Measurements from ENCODE around the gene DNPH1.

DNA sequence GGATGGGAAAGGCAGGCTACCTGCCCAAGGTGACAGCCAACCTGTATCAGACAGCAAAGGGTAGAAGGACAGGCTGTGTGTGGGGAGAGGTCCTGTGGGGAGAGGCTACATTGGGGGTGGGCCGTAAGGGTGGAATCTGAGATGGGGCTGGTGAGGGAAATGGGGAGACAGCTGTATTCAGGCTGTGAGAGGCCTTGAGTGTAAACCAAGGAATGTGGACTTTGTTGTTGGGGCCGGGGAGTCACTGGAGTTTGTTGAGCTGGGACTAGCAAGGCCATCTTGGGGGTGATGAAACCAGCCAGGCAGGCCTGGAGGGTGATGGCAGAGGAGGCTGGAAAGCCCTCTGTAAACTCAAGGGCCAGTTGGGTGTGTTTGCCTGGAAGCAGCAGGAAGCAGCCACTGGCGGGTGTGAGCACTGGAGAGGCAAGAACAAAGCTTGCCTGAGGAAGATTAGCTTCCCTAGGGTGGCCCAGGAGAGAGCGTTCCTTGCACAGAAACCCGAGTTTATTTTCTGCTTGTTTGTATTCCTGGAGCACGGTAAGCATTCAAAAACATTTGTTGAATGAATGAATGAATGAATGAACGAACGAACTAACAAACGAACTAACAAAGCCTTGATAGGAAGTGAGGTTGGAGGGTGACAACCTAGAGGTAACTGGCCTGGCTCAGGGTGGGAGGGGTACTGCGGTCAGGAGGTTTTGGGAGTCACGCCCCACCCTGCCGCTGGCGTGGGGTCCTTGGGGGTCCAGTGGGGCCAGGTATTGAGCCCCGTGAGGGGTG, 32.9 kb upstream of the DNPH1 start:
- TF ChIP-seq, protein P1, sequence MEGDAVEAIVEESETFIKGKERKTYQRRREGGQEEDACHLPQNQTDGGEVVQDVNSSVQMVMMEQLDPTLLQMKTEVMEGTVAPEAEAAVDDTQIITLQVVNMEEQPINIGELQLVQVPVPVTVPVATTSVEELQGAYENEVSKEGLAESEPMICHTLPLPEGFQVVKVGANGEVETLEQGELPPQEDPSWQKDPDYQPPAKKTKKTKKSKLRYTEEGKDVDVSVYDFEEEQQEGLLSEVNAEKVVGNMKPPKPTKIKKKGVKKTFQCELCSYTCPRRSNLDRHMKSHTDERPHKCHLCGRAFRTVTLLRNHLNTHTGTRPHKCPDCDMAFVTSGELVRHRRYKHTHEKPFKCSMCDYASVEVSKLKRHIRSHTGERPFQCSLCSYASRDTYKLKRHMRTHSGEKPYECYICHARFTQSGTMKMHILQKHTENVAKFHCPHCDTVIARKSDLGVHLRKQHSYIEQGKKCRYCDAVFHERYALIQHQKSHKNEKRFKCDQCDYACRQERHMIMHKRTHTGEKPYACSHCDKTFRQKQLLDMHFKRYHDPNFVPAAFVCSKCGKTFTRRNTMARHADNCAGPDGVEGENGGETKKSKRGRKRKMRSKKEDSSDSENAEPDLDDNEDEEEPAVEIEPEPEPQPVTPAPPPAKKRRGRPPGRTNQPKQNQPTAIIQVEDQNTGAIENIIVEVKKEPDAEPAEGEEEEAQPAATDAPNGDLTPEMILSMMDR (IDR thresholded peaks at IDR 0.05), result no peak
- TF ChIP-seq POLR2A (IDR thresholded peaks at IDR 0.05), result no peak

All from ovary (tissue), 3 donors.